ENCODE data around the gene GRAP. TPM values are rescaled to one million over a fixed set of nuclear protein-coding genes. Genes with fewer than 3 reads are reported as not detected.

The GRAP gene
- total and polyA plus RNA-seq, 2 donors: 22.5 to 41.9 TPM

- no peaks in the 10 kb centered on the region for H3K27me3 ChIP-seq (ENCODE audit: control insufficient read depth in 2 of 2, insufficient read depth in 1 of 2, low read length in 1 of 2)
- DNase-seq (ENCODE audit: low read depth in 6 of 9, low spot score in 9 of 9): no peak
- H3K4me3 ChIP-seq (ENCODE audit: low read length in 2 of 2): no peak overlapping the region
- peaks cover 0 to 16% of the 10 kb centered on the region in 2 donors for H3K36me3 ChIP-seq (ENCODE audit: control insufficient read depth in 2 of 2, insufficient read depth in 2 of 2, low read length in 1 of 2)
- no peak overlapping the region for H3K27ac ChIP-seq (ENCODE audit: low read depth in 1 of 2, low read length in 1 of 2)
- no peaks in the 10 kb centered on the region for H3K9me3 ChIP-seq (ENCODE audit: control insufficient read depth in 2 of 2, insufficient read depth in 1 of 2, low read length in 1 of 2)
- 95% methylated on average over 19 of the region's 19 CpGs for WGBS
- H3K4me1 ChIP-seq (ENCODE audit: control insufficient read depth in 2 of 2, insufficient read depth in 2 of 2, low read length in 2 of 2): no peaks in the 10 kb centered on the region
Observed at GRCh38 chr17:18977646-18978045, 69.1 kb downstream of the GRAP start.

- no peak overlapping the region for H3K4me3 ChIP-seq (ENCODE audit: low read length in 2 of 2)
- H3K27me3 ChIP-seq (ENCODE audit: control insufficient read depth in 2 of 2, insufficient read depth in 1 of 2, low read length in 1 of 2): no peaks in the 10 kb centered on the region
- H3K36me3 ChIP-seq (ENCODE audit: control insufficient read depth in 2 of 2, insufficient read depth in 2 of 2, low read length in 1 of 2): peaks cover 0 to 16% of the 10 kb centered on the region in 2 donors
- no peaks in the 10 kb centered on the region for H3K4me1 ChIP-seq (ENCODE audit: control insufficient read depth in 2 of 2, insufficient read depth in 2 of 2, low read length in 2 of 2)
- no peak overlapping the region for H3K27ac ChIP-seq (ENCODE audit: low read depth in 1 of 2, low read length in 1 of 2)
- 86% methylated on average over 4 of the region's 4 CpGs for WGBS
- no peaks in the 10 kb centered on the region for H3K9me3 ChIP-seq (ENCODE audit: control insufficient read depth in 2 of 2, insufficient read depth in 1 of 2, low read length in 1 of 2)
- DNase-seq (ENCODE audit: low read depth in 6 of 9, low spot score in 9 of 9): no peak
Observed at GRCh38 chr17:18977021-18977420, 69.7 kb downstream of the GRAP start.

- Histone ChIP-seq H3K4me3 (ENCODE audit: low read length in 2 of 2) (no peak overlapping the region), H3K4me1 (ENCODE audit: control insufficient read depth in 2 of 2, insufficient read depth in 2 of 2, low read length in 2 of 2) (no peaks in the 10 kb centered on the region), H3K9me3 (ENCODE audit: control insufficient read depth in 2 of 2, insufficient read depth in 1 of 2, low read length in 1 of 2) (no peaks in the 10 kb centered on the region), H3K27ac (ENCODE audit: low read depth in 1 of 2, low read length in 1 of 2) (no peak overlapping the region), H3K36me3 (ENCODE audit: control insufficient read depth in 2 of 2, insufficient read depth in 2 of 2, low read length in 1 of 2) (peaks cover 0 to 17% of the 10 kb centered on the region in 2 donors), H3K27me3 (ENCODE audit: control insufficient read depth in 2 of 2, insufficient read depth in 1 of 2, low read length in 1 of 2) (no peaks in the 10 kb centered on the region)
- 84% methylated on average over 4 of the region's 4 CpGs for WGBS
- DNase-seq (ENCODE audit: low read depth in 6 of 9, low spot score in 9 of 9): no peak
Observed at GRCh38 chr17:18976201-18976600, 70.6 kb downstream of the GRAP start.

- Histone ChIP-seq H3K36me3 (ENCODE audit: control insufficient read depth in 2 of 2, insufficient read depth in 2 of 2, low read length in 1 of 2) (peaks cover 0 to 21% of the 10 kb centered on the region in 2 donors), H3K27ac (ENCODE audit: low read depth in 1 of 2, low read length in 1 of 2) (no peak overlapping the region)
- 98% methylated on average over 13 of the region's 13 CpGs for WGBS
Observed at GRCh38 chr17:18975597-18975996, 71.2 kb downstream of the GRAP start.

GRCh38 chr17:18974407-18975149 is 72.2 kb downstream of the GRAP start:
- no peak overlapping the region for H3K27ac ChIP-seq (ENCODE audit: low read depth in 1 of 2, low read length in 1 of 2)
- H3K36me3 ChIP-seq (ENCODE audit: control insufficient read depth in 2 of 2, insufficient read depth in 2 of 2, low read length in 1 of 2): peaks cover 0 to 21% of the 10 kb centered on the region in 2 donors
- H3K27me3 ChIP-seq (ENCODE audit: control insufficient read depth in 2 of 2, insufficient read depth in 1 of 2, low read length in 1 of 2): no peaks in the 10 kb centered on the region
- no peak overlapping the region for H3K4me3 ChIP-seq (ENCODE audit: low read length in 2 of 2)
- H3K9me3 ChIP-seq (ENCODE audit: control insufficient read depth in 2 of 2, insufficient read depth in 1 of 2, low read length in 1 of 2): no peaks in the 10 kb centered on the region
- H3K4me1 ChIP-seq (ENCODE audit: control insufficient read depth in 2 of 2, insufficient read depth in 2 of 2, low read length in 2 of 2): peaks cover 0 to under 1% of the 10 kb centered on the region in 2 donors
- DNase-seq (ENCODE audit: low read depth in 6 of 9, low spot score in 9 of 9): no peak
- 95% methylated on average over 10 of the region's 10 CpGs for WGBS

More at GRCh38 chr17:18975597-18975996, 71.2 kb downstream of the GRAP start:
- no peaks in the 10 kb centered on the region for H3K4me1 ChIP-seq (ENCODE audit: control insufficient read depth in 2 of 2, insufficient read depth in 2 of 2, low read length in 2 of 2)
- DNase-seq (ENCODE audit: low read depth in 6 of 9, low spot score in 9 of 9): no peak
- no peaks in the 10 kb centered on the region for H3K27me3 ChIP-seq (ENCODE audit: control insufficient read depth in 2 of 2, insufficient read depth in 1 of 2, low read length in 1 of 2)
- no peaks in the 10 kb centered on the region for H3K9me3 ChIP-seq (ENCODE audit: control insufficient read depth in 2 of 2, insufficient read depth in 1 of 2, low read length in 1 of 2)
- no peak overlapping the region for H3K4me3 ChIP-seq (ENCODE audit: low read length in 2 of 2)

- Histone ChIP-seq H3K4me1 (ENCODE audit: control insufficient read depth in 2 of 2, insufficient read depth in 2 of 2, low read length in 2 of 2) (peaks cover 0 to 26% of the 10 kb centered on the region in 2 donors), H3K9me3 (ENCODE audit: control insufficient read depth in 2 of 2, insufficient read depth in 1 of 2, low read length in 1 of 2) (no peaks in the 10 kb centered on the region), H3K36me3 (ENCODE audit: control insufficient read depth in 2 of 2, insufficient read depth in 2 of 2, low read length in 1 of 2) (peaks cover 0 to 9% of the 10 kb centered on the region in 2 donors), H3K4me3 (ENCODE audit: low read length in 2 of 2) (no peak overlapping the region), H3K27me3 (ENCODE audit: control insufficient read depth in 2 of 2, insufficient read depth in 1 of 2, low read length in 1 of 2) (no peaks in the 10 kb centered on the region), H3K27ac (ENCODE audit: low read depth in 1 of 2, low read length in 1 of 2) (no peak overlapping the region)
- no peak for DNase-seq (ENCODE audit: low read depth in 6 of 9, low spot score in 9 of 9)
- 99% methylated on average over 7 of the region's 7 CpGs for WGBS
Observed at GRCh38 chr17:18971801-18972200, 75.0 kb downstream of the GRAP start.

Other genes starting within 250 kb of the GRAP start
- 56.7 TPM for gene PRPSAP2, start 188.8 kb downstream of the GRAP start, total RNA-seq
- gene PRPSAP2, start 188.8 kb downstream of the GRAP start, polyA plus RNA-seq: 48.2 TPM
- gene SLC5A10, start 94.8 kb downstream of the GRAP start, total RNA-seq: 0.05 TPM
- gene SLC5A10, start 94.8 kb downstream of the GRAP start, polyA plus RNA-seq: 0.52 TPM
- 3.8 TPM for gene FAM83G, start 42.2 kb downstream of the GRAP start, total RNA-seq
- gene FAM83G, start 42.2 kb downstream of the GRAP start, polyA plus RNA-seq: 7.7 TPM
- 2.7 TPM for gene GRAPL, start 80.6 kb upstream of the GRAP start, total RNA-seq
- 7.4 TPM for gene GRAPL, start 80.6 kb upstream of the GRAP start, polyA plus RNA-seq
- gene EPN2, start 190.4 kb upstream of the GRAP start, total RNA-seq: 3.8 TPM
- gene EPN2, start 190.4 kb upstream of the GRAP start, polyA plus RNA-seq: 8.5 TPM

Measured in thymus (tissue), 11 donors.